Neural crest cell (in vitro differentiated cells): ENCODE measurements around the gene PGF. TPM values are rescaled to one million over a fixed set of nuclear protein-coding genes. Genes with fewer than 3 reads are reported as not detected.
A peak's percentile ranks its signal among the peaks of the same experiment; 100 is the strongest.

ENCODE experiments used
- DNase-seq: peaks from one replicate; pipeline ENCODE4 v3.0.0; 2021; ENCODE audit warnings: low read depth, mixed read lengths, low spot score
- H3K27ac Mint-ChIP-seq: one replicate; pipeline ENCODE4 v1.8.0; 2021; ENCODE audit warnings: mild to moderate bottlenecking, mixed read lengths; ENCODE audit not compliant: unreplicated experiment
- H3K27me3 Mint-ChIP-seq: 2 replicates; pipeline ENCODE4 v1.8.0; 2021; ENCODE audit warnings: low read depth, mild to moderate bottlenecking, mixed read lengths
- H3K36me3 Mint-ChIP-seq: 2 replicates; pipeline ENCODE4 v1.8.0; 2021; ENCODE audit warnings: low read depth, mild to moderate bottlenecking, mixed read lengths
- H3K4me1 Mint-ChIP-seq: 2 replicates; pipeline ENCODE4 v1.8.0; 2021; ENCODE audit warnings: mixed read lengths
- H3K4me3 Mint-ChIP-seq: one replicate; pipeline ENCODE4 v1.8.0; 2021; ENCODE audit warnings: mild to moderate bottlenecking, mixed read lengths
- H3K9me3 Mint-ChIP-seq: 2 replicates; pipeline ENCODE4 v1.8.0; 2021; ENCODE audit warnings: mixed read lengths
- CTCF ChIP-seq: fragments of 200-600 bp; sonication (generic); conservative IDR thresholded peaks from 2 replicates; pipeline ENCODE4 v1.5.0; 2021; ENCODE audit warnings: antibody characterized with exemption, mild to moderate bottlenecking
- total RNA-seq: library from RNA; stranded (reverse); gene quantifications from 2 replicates; pipeline ENCODE4 v1.2.1, GENCODE V29; 2021

The PGF gene
- total RNA-seq, 1 donor from 2014 or later: 2.9 TPM

DNA sequence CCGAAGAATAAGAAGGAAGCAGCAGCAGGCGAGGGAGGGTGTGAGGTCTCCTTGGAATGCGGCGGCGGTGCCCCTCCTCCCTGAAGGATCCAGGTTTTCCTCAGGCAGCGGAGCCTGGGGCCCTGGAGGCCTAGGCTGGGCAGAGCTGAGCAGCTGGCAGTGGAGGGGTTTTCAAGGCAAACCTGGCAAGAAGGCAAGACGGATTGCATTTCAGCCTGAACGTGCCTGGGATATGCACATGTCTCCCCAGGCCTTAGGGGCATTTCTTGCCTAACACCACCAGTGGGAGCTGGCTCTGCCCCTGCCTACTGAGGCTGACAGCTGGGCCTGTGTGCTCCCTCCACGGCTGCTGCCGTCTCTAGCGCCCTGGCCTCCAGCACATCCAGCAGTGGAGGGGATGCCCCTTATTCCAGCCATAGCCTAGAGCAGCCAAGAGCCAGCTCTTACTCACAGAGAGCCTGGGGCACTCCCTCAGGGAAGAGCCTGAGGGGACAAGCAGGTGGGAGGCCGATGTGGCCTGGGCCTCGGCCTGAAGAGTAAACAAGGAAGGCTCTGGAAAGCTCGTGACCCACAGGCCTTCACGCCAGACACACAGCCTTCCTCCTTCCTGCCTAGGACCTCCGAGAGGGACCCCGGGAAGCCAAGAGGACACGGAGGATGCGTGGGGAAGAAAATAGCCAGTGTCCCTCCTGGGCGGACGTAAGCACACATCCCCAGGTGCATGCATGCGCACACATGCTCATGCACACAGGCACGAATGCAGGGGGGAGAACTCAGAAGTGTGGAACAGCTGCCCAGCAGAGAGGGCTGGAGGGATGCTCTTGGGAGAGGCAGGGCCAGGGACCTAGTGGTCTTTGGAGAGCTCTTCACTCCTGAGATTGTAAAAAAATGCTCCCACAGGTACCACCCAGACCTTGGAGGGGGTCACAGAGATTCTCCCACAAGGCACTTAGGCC is 24.3 kb upstream of the PGF start:
- Mint-ChIP-seq H3K27me3 (no peaks in the 10 kb centered on the region), H3K9me3 (no peaks in the 10 kb centered on the region), H3K36me3 (no peaks in the 10 kb centered on the region), H3K4me1 (peaks cover 35% of the 10 kb centered on the region), H3K27ac (no peak overlapping the region), H3K4me3 (no peak overlapping the region)
- no peak for TF ChIP-seq CTCF
- DNase-seq: no peak

- Mint-ChIP-seq H3K36me3 (no peaks in the 10 kb centered on the region), H3K27me3 (no peaks in the 10 kb centered on the region), H3K4me1 (peaks cover 38% of the 10 kb centered on the region), H3K9me3 (no peaks in the 10 kb centered on the region), H3K4me3 (no peak overlapping the region), H3K27ac (no peak overlapping the region)
- TF ChIP-seq CTCF: no peak
- no peak for DNase-seq
Observed at GRCh38 chr14:74979029-74979428, 23.6 kb upstream of the PGF start.

GRCh38 chr14:74978416-74978947 is 23.1 kb upstream of the PGF start:
- no peak overlapping the region for H3K4me3 Mint-ChIP-seq
- H3K9me3 Mint-ChIP-seq: no peaks in the 10 kb centered on the region
- H3K27me3 Mint-ChIP-seq: no peaks in the 10 kb centered on the region
- H3K36me3 Mint-ChIP-seq: no peaks in the 10 kb centered on the region
- no peak overlapping the region for H3K27ac Mint-ChIP-seq
- no peak for DNase-seq
- H3K4me1 Mint-ChIP-seq: peaks cover 40% of the 10 kb centered on the region
- TF ChIP-seq CTCF: no peak

DNA sequence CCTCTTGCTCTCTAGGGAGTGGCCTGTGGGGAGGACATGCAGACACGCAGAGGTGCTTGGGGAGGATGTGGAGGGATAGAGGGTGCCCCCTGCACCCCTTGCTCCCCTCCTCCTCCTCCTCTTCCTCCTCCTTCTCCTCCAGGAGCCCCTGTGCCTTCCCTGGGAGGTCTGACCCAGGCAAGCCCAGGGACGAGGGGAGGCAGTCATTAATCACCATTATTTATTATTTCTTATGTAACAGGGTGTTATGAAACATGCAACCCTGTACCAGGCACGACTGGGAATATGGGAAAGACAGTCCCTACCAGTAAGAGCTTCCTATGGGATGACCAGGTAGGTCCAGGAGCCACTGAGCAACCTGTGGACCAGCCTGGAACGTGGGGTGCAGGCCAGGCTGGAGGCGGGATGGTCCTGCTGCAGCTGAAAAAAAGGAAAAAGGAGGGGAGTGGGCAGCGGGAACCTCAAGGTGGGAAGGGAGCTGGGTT is 22.5 kb upstream of the PGF start:
- no peak for DNase-seq
- H3K4me3 Mint-ChIP-seq: no peak overlapping the region
- H3K27ac Mint-ChIP-seq: peak overlapping the region; percentile 75
- H3K4me1 Mint-ChIP-seq: peaks cover 40% of the 10 kb centered on the region
- H3K27me3 Mint-ChIP-seq: no peaks in the 10 kb centered on the region
- H3K36me3 Mint-ChIP-seq: no peaks in the 10 kb centered on the region
- H3K9me3 Mint-ChIP-seq: no peaks in the 10 kb centered on the region
- TF ChIP-seq CTCF: no peak

GRCh38 chr14:74977164-74977900 is 21.9 kb upstream of the PGF start:
- Mint-ChIP-seq H3K27ac (peak overlapping the region; percentile 67), H3K4me3 (no peak overlapping the region), H3K27me3 (no peaks in the 10 kb centered on the region), H3K4me1 (peaks cover 44% of the 10 kb centered on the region), H3K36me3 (no peaks in the 10 kb centered on the region), H3K9me3 (no peaks in the 10 kb centered on the region)
- no peak for DNase-seq
- no peak for TF ChIP-seq CTCF
